ENCODE measurements around the gene PSMB2. TPM values are rescaled to one million over a fixed set of nuclear protein-coding genes. Genes with fewer than 3 reads are reported as not detected.

The PSMB2 gene
- total RNA-seq, 1 experiment from 2014 or later, result 150 TPM

DNA sequence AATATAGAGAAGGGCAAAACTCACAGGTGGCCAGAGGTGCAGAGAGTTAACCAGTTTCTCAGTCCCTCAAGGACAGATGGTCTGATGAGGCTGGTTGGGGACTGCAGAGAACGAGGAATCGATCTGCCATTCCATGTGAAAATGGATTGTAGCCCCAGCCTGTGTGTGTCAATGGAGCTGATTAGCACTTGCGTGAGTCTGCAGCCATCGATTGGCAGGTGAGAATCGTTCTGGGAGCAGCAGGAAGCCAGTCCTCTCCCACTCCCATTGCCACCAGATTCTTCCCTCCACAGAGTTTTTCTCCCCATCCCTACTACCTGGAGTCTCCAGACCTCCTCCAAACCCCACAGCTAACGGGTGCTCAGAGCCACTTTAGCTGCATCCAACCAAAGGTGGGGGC, 18.3 kb upstream of the PSMB2 start:
- H3K4me3 ChIP-seq, result no peak overlapping the region
- no peaks in the 10 kb centered on the region for H3K36me3 ChIP-seq
- H3K27ac ChIP-seq, result no peak overlapping the region
- no peaks in the 10 kb centered on the region for H3K4me1 ChIP-seq
- no peak for DNase-seq
- H3K27me3 ChIP-seq, result no peaks in the 10 kb centered on the region
- H3K9me3 ChIP-seq (replicated peaks), result no peaks in the 10 kb centered on the region

- Histone ChIP-seq H3K36me3 (no peaks in the 10 kb centered on the region), H3K27ac (no peak overlapping the region), H3K9me3 (replicated peaks) (no peaks in the 10 kb centered on the region), H3K27me3 (no peaks in the 10 kb centered on the region), H3K4me1 (no peaks in the 10 kb centered on the region), H3K4me3 (no peak overlapping the region)
- no peak for DNase-seq
These were observed 16.5 kb upstream of the PSMB2 start for GRCh38 chr1:35657851-35658250.

GRCh38 chr1:35656863-35657232, 15.5 kb upstream of the PSMB2 start:
- Histone ChIP-seq H3K4me3 (no peak overlapping the region), H3K4me1 (no peaks in the 10 kb centered on the region), H3K9me3 (replicated peaks) (no peaks in the 10 kb centered on the region), H3K27ac (no peak overlapping the region), H3K27me3 (no peaks in the 10 kb centered on the region), H3K36me3 (no peaks in the 10 kb centered on the region)
- DNase-seq, result no peak

GRCh38 chr1:35656148-35656862, 15.0 kb upstream of the PSMB2 start:
- DNase-seq, result no peak
- Histone ChIP-seq H3K9me3 (replicated peaks) (no peaks in the 10 kb centered on the region), H3K27me3 (no peaks in the 10 kb centered on the region), H3K36me3 (no peaks in the 10 kb centered on the region), H3K27ac (no peak overlapping the region), H3K4me3 (no peak overlapping the region), H3K4me1 (no peaks in the 10 kb centered on the region)

DNA sequence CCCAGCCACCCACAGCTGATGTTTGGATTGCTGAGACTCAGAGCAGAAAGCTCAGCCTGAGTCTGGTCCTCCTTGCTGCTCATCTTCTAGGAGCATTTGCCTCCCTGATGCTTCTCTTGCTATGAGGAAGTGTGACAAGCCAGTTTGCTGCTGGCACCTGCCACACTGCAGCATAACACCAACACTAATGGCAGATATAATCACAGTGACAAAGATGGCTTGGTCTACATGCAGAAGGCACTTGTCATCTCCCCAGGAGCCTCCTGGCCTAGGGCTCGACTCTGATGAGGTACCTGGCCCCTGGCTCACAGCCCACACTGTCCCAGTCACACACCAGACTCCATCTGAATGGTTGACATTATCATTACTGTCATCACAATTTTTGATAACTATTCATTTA, 13.9 kb upstream of the PSMB2 start:
- DNase-seq, result no peak
- no peaks in the 10 kb centered on the region for H3K27me3 ChIP-seq
- H3K9me3 ChIP-seq (replicated peaks), result no peaks in the 10 kb centered on the region
- H3K36me3 ChIP-seq, result no peaks in the 10 kb centered on the region
- no peak overlapping the region for H3K4me3 ChIP-seq
- no peaks in the 10 kb centered on the region for H3K4me1 ChIP-seq
- H3K27ac ChIP-seq, result no peak overlapping the region

GRCh38 chr1:35650416-35650815, 9.1 kb upstream of the PSMB2 start:
- DNase-seq, result no peak
- H3K4me1 ChIP-seq, result no peaks in the 10 kb centered on the region
- no peaks in the 10 kb centered on the region for H3K9me3 ChIP-seq (replicated peaks)
- H3K27me3 ChIP-seq, result no peaks in the 10 kb centered on the region
- H3K36me3 ChIP-seq, result no peaks in the 10 kb centered on the region
- H3K27ac ChIP-seq, result no peak overlapping the region
- no peak overlapping the region for H3K4me3 ChIP-seq

DNA sequence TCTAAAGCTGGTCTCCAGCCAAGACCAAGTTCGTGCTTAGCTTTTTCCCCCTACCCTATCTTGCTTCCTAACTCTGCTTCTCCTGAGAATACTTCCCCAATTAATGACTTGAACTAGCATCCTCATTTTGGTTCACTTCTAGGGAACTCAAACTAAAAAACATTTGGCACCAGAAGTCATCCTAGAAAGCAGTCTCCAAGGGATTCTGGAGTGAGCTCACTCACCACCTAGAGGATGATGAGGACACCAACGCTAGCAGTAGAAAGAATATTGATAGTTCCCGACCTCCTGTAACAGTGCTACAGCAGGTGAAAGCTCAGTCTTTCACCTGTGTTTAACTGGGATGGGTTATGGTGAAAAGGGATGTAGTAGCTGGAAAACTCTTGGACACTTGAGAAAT, 4.7 kb upstream of the PSMB2 start:
- H3K4me1 ChIP-seq, result peaks cover 23% of the 10 kb centered on the region
- H3K9me3 ChIP-seq (replicated peaks), result no peaks in the 10 kb centered on the region
- H3K4me3 ChIP-seq, result no peak overlapping the region
- H3K36me3 ChIP-seq, result no peaks in the 10 kb centered on the region
- H3K27ac ChIP-seq, result no peak overlapping the region
- peak in 1 of 2 experiments; percentile 24 for DNase-seq
- no peaks in the 10 kb centered on the region for H3K27me3 ChIP-seq

DNA sequence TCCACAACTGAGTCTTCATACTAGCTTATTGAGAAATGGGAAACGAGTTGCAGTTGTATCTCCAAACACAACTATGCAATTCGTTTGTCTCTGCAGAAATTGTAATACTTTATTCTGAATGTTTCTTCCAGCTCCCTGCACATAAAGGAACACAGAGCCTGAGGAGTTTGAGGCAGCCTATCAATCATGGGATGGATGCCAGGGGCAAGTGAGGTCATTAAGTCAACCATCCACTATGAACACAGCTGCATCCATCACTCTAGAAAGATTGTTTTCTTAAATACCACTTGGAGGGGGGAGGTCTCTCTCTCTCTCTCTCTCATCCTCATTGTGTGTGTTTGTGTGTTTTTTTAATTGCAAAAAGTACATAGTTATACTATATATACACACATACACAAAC, 2.9 kb upstream of the PSMB2 start:
- Histone ChIP-seq H3K4me1 (peaks cover 30% of the 10 kb centered on the region), H3K9me3 (replicated peaks) (0 out of 2 replicates have a peak, but pooled peaks cover 3% of the 10 kb centered on the region), H3K36me3 (peaks cover 4% of the 10 kb centered on the region; the same call in 1 of the 2 replicates), H3K27me3 (no peaks in the 10 kb centered on the region), H3K4me3 (no peak overlapping the region), H3K27ac (peak overlapping the region; percentile 15; the same call in 1 of the 2 replicates)
- peak; percentile 71 to 85 for DNase-seq

- Histone ChIP-seq H3K9me3 (replicated peaks) (0 out of 2 replicates have a peak, but pooled peaks cover 3% of the 10 kb centered on the region), H3K4me1 (peaks cover 36% of the 10 kb centered on the region), H3K36me3 (peaks cover 4% of the 10 kb centered on the region; the same call in 1 of the 2 replicates), H3K27ac (peak overlapping the region; percentile 80), H3K4me3 (peak overlapping the region; percentile 86), H3K27me3 (no peaks in the 10 kb centered on the region)
- peak in 1 of 2 experiments; percentile 13 for DNase-seq
These were observed 1.2 kb upstream of the PSMB2 start for GRCh38 chr1:35642471-35642955.

DNA sequence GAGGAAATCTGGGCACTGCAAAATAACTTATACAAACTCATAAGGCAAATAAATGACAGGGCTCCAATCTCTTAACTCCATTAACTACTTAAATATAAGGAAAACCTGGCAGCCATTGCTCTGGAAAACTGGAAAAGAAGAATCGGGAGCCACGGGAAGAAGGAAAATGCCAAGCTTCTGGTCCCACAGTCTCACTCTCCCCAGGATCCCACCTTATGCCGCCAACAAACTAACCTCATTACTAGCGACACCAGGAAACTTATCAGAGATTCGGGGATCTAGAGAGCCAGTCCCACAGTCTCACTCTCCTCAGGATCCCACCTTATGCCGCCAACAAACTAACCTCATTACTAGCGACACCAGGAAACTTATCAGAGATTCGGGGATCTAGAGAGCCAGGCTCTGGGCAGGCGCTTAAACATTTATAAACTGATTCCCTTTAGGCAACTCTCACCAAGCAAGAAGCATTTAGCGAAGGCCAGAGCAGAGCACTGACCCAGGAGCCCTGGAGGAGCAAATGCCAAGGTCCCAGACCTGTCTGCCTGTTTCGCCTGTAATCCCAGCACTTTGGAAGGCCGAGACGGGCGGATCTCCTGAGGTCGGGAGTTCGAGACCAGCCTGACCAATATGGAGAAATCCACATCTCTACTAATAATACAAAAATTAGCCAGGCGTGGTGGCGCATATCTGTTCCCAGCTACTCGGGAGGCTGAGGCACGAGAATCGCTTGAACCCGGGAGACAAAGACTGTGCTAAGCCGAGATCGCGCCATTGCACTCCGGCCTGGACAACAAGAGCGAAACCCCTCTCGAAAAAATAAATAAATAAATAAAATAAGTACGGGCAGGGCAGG, 720 bp downstream of the PSMB2 start:
- peak overlapping the region; percentile 80 for H3K27ac ChIP-seq
- peaks cover 43% of the 10 kb centered on the region for H3K4me1 ChIP-seq
- peak in 1 of 2 experiments; percentile 10 for DNase-seq
- H3K36me3 ChIP-seq, result peaks cover 17% of the 10 kb centered on the region
- no peaks in the 10 kb centered on the region for H3K27me3 ChIP-seq
- peak overlapping the region; percentile 86 for H3K4me3 ChIP-seq
- H3K9me3 ChIP-seq (replicated peaks), result 0 out of 2 replicates have a peak, but pooled peaks cover 3% of the 10 kb centered on the region

GRCh38 chr1:35637401-35637809, 3.9 kb downstream of the PSMB2 start:
- Histone ChIP-seq H3K27ac (peak overlapping the region; percentile 29), H3K4me1 (peaks cover 23% of the 10 kb centered on the region; the same call in 1 of the 2 replicates), H3K9me3 (replicated peaks) (0 out of 2 replicates have a peak, but pooled peaks cover 3% of the 10 kb centered on the region), H3K36me3 (peaks cover 36% of the 10 kb centered on the region), H3K4me3 (peak overlapping the region; percentile 21), H3K27me3 (no peaks in the 10 kb centered on the region)
- DNase-seq, result peak in 1 of 2 experiments; percentile 34

GRCh38 chr1:35633547-35633946, 7.8 kb downstream of the PSMB2 start:
- Histone ChIP-seq H3K9me3 (replicated peaks) (no peaks in the 10 kb centered on the region), H3K36me3 (peaks cover 71% of the 10 kb centered on the region), H3K4me1 (peaks cover 9% of the 10 kb centered on the region; the same call in 1 of the 2 replicates), H3K27ac (no peak overlapping the region), H3K27me3 (no peaks in the 10 kb centered on the region), H3K4me3 (no peak overlapping the region)
- DNase-seq, result no peak

DNA sequence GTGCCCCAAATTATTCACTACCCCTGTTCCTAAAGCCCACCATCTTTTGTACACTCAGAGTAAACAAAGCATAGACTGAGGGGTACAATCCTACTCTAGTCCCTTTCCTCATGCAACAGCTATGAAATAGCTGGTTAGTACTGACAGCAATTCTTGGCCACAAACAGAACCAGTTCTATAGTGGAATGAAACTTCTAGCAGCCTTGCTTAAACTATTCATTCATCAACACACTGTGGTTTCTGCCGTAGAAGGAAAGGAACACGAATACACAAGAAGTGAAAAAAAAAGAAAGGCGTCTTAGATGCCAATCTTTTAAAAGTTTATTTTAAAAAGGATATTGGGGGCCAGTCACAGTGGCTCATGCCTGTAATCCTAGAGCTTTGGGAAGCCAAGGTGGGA, 9.9 kb downstream of the PSMB2 start:
- Histone ChIP-seq H3K4me3 (no peak overlapping the region), H3K4me1 (no peaks in the 10 kb centered on the region), H3K36me3 (peaks cover 81% of the 10 kb centered on the region), H3K27me3 (no peaks in the 10 kb centered on the region), H3K9me3 (replicated peaks) (no peaks in the 10 kb centered on the region), H3K27ac (no peak overlapping the region)
- DNase-seq, result no peak

- Histone ChIP-seq H3K27me3 (no peaks in the 10 kb centered on the region), H3K4me3 (no peak overlapping the region), H3K4me1 (no peaks in the 10 kb centered on the region), H3K9me3 (replicated peaks) (no peaks in the 10 kb centered on the region), H3K36me3 (peaks cover 90% of the 10 kb centered on the region), H3K27ac (no peak overlapping the region)
- DNase-seq, result no peak
These were observed 12.3 kb downstream of the PSMB2 start for GRCh38 chr1:35629051-35629450.

- H3K4me1 ChIP-seq, result no peaks in the 10 kb centered on the region
- H3K27ac ChIP-seq, result no peak overlapping the region
- DNase-seq, result no peak
- no peaks in the 10 kb centered on the region for H3K9me3 ChIP-seq (replicated peaks)
- H3K4me3 ChIP-seq, result no peak overlapping the region
- H3K27me3 ChIP-seq, result no peaks in the 10 kb centered on the region
- peaks cover 73% of the 10 kb centered on the region for H3K36me3 ChIP-seq
These were observed 17.5 kb downstream of the PSMB2 start for GRCh38 chr1:35623832-35624231.
